RKO (cell line): ENCODE measurements around the gene PTCD1.

Experiments used
- DNase-seq: peaks from one replicate; pipeline ENCODE4 v3.0.0-alpha.2; 2016; ENCODE audit warnings: low spot score

Gene PTCD1, protein sequence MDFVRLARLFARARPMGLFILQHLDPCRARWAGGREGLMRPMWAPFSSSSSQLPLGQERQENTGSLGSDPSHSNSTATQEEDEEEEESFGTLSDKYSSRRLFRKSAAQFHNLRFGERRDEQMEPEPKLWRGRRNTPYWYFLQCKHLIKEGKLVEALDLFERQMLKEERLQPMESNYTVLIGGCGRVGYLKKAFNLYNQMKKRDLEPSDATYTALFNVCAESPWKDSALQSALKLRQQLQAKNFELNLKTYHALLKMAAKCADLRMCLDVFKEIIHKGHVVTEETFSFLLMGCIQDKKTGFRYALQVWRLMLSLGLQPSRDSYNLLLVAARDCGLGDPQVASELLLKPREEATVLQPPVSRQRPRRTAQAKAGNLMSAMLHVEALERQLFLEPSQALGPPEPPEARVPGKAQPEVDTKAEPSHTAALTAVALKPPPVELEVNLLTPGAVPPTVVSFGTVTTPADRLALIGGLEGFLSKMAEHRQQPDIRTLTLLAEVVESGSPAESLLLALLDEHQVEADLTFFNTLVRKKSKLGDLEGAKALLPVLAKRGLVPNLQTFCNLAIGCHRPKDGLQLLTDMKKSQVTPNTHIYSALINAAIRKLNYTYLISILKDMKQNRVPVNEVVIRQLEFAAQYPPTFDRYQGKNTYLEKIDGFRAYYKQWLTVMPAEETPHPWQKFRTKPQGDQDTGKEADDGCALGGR

DNA sequence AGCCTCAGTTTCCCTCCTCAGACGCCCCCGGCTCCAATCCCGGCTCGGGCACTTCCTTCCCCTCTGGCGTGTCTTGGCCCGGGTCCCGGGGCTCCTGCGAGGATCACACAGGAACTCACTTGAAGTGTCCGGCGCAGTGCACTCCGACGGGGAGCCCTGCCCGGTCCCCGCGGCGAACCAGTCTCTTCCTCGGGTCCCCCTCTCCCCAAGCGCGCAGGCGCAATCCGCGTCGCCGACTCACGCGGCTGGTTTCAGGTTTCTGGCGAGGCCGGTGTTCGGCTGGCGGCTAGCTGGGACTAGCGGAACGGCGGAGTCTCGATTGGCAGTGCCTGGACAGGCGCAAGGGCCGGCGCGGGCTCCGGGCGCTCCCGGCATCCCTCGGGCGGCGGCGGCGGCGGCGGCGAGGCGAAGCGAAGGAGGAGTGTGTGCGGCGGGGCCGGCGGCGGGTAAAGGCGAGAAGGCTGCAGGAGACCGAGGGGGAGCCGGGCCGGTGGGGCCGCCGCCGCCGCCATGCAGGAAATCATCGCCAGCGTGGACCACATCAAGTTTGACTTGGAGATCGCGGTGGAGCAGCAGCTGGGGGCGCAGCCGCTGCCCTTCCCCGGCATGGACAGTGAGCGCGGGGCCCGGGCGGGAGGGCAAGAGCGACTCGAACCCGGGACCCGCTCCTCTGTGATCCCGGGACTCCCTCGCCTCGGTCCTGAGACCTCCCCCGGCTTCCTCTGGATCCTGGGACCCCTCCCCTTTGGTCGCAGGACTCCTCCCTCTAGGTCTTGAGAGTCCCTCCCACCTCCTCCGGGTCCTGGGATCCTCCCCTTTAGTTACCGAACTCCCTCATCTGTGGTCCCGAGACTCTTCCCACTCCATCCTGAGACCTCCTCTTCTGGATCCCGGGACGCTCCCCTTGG is at the start of gene PTCD1, which contains the start of gene CPSF4:
Gene PTCD1, minus strand, starts transcription at position 226 of the 908 bp plus-strand sequence. CDS start 3,556 bp downstream, outside the sequence.
Gene CPSF4, plus strand, starts transcription at position 371 of the 908 bp plus-strand sequence. Its CDS starts 140 bp downstream, at position 511.
- peak; percentile 99 for DNase-seq

DNA sequence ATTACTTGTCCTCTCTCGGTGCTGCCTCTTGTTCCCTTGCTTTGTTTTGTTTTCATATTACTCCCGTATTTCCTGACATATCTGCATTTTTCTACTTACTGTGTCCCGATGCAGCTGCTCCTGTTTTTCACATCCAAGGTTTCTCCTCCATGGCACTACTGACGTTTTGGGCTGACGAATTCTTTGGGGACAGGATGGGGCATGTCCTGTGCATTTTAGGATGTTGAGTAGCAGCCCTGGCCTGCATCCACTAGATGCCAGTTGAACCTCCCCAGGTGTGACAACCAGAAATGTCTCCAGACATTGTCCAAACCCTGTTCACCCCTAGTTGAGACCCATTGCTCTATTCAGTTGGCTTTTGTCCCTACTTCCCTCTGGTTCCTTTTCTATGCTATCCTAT is 46.5 kb upstream of the PTCD1 start:
- no peak for DNase-seq

DNA sequence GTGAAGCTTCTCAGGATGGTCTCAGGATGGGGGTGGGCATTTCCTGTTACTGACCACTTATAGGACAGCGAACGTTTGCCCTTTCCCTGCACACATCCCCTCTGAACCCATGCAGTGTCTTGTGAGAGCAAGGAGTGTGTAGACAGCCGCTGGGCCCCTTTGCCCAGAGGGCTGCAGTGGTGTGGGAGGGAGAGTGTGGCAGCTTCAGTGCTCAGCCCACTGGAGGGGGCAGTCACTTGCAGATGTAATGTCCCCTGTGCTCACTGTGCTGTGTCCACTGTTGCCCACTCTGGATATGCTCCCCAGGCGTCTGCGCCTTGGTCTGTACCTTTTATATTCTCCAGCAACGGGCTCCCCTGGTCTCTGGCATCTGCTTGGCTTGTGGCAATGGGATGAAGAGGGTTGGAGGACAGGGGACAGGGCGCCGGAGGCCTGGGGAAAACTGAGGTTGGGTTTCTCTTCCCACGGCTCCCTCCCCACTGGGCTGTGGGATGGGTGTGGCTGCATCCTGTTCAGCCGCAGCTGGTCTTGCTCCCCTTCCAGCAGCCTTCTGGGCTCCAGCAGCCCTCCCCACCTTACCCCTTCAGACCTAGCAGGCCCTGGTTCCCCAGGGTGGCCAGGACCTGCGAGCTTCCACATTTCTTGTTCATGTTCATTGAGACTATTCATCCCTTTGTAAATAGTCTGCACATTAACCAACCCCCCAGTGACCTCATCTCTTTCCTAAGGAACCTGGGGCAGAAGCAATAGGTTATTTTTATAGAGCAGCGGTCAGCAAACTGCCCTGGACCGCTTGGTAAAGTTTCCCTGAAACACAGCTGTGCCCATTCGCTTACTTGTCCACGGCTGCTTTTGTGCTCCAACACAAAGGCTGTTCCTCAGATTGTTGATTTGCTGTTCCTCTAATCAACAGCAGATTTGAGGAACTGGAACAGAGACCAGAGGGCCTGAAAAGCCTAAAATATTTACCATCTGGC is 40.2 kb upstream of the PTCD1 start:
- DNase-seq: no peak

DNA sequence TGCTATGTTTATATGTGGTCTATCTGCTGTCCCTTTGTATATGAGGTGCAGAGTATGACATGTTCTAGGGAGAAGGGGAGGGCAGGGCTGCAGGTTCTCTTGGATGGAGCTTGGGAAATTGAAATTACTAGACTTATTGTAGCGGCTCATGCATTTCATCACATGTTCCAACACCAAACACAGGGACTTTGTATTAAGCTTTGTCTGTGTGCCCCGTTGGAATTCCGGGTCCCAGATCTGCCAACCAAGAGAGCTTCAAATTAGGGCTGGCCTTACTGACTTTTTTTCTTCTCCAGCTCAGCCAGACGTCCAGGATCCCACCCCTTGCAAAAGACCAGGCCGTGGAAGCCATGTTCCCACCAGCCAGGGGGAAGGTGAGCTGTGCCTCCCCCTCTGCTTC is 37.5 kb upstream of the PTCD1 start:
- no peak for DNase-seq

- peak; percentile 94 for DNase-seq
Observed at GRCh38 chr7:99473315-99473596, 34.7 kb upstream of the PTCD1 start.

DNA sequence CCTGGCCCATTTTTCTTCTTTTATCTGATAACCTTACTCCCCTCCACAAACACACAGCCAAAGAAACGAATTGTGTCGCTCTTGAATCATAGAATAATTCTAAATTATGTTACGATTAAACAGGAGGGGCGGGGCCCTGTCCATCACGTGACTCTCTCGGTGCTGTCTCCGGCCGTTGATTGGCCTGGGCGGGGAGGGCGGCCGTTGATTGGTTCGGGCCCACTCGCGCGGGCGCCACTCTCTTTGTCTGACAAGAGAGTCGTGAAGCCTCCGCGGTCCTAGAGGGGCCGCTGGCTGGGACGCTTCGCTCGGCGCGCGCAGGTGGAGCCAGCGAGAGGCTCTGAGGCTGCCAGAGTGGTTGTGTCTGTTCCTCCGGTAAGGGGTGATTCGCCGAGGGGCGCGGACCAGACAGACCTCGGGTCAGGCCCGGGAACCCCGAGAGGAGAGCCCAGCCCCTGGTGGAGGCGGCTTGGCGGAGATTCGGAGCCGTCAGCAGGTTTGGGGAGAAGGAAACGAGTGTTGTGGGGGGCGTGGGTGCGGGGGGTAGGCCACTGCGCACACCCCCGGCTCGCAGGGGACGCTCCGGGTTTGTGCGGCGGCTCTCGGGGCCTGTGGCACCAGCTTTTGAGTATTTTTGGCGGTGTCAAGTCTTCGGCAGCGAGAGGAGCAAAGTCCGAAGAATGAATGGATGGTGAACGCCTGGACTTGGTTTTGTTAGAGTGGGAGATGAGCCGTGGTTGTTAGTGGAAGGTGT is 34.1 kb upstream of the PTCD1 start, which contains the start of gene ZNF789:
Gene ZNF789, plus strand, starts transcription at position 330 of the 754 bp plus-strand sequence. CDS start 3,567 bp downstream, outside the sequence.
- peak; percentile 99 for DNase-seq

GRCh38 chr7:99469381-99470065 is 30.9 kb upstream of the PTCD1 start:
- DNase-seq: no peak

DNA sequence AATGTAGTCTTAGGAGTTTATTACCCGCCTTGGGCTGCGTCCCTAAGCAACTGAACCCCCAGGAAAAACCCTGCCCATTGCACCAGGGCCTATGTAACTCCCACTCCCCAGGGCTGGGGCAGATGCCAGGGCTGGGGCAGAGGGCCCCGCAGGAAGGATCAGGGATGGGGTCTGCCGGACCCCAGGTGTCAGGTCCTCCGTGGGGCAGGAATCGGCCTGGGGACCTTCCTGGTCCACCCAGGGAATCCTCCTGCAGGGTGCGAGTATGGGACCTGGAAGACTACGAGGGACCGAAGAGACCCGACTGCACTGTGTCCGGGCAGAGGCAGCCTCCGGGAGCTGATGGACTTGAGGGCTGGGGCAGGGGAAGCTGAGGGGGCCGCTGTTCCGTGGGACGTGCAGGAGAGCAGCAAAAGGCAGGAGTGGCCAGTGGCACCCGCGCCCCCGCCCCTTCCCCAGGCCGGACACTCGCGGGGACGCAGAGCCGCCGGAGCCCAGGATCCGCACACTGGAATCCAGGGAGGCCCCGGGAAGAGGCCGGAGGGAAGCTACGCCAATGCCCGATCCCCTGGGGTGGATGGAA is 29.8 kb upstream of the PTCD1 start:
- DNase-seq: no peak

- DNase-seq: peak; percentile 56
Observed at GRCh38 chr7:99465421-99465768, 26.8 kb upstream of the PTCD1 start.

DNA sequence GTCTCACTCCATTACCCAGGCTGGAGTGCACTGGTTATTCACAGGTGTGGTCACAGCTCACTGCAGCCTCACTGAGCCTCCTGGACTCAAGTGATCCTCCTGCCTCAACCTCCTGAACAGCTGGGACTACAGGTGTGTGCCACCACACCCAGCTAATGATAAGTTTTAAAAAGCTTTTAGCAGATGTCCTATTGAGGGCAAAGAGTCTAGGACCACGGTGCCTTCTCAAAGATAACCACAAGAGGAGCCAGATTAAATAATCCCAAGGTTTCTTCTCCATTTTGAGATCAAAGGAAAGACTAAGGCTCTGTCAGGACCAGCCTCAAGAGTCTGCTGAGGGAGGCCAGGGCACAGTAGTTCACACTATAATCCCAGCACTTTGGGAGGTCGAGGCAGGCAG is 22.6 kb upstream of the PTCD1 start:
- DNase-seq: peak; percentile 61

DNA sequence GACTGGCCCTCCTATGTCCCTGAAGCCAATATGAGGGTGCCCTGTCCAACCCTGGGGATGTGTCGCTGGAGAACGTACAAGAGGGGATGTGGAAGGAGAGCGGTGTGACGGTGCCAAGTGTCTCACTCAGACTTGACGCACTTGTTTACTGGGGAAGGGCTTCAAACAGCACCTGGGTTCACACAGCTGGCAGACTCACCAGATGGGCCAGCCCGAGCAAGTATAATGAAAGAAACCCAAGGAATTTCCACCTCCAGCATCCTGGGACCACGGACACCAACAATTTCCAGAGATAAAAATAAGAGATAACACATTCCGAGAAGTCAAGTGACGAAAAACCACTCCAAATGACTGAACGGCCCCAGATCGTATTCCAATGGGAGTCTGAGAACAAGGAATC is 22.1 kb upstream of the PTCD1 start:
- no peak for DNase-seq

DNA sequence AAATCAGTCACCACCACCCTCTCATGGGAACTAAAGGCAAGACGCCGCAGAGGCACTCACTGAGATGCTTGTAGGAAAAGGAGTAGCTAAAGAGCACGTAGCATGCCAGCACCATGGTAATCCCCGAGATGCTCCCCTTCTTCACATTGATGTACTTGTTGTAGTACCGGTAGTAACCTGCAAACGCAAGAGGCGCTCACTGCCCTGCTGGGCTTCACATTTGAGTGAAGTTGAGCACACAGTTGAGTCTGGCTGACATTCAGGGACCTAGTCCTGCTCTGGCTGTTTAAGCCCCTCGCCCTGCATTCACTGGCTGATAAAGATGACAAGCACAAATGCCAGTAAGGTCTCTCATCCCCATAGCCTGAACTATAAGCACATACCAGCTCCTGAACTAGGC is 20.5 kb upstream of the PTCD1 start:
- DNase-seq: peak; percentile 71

DNA sequence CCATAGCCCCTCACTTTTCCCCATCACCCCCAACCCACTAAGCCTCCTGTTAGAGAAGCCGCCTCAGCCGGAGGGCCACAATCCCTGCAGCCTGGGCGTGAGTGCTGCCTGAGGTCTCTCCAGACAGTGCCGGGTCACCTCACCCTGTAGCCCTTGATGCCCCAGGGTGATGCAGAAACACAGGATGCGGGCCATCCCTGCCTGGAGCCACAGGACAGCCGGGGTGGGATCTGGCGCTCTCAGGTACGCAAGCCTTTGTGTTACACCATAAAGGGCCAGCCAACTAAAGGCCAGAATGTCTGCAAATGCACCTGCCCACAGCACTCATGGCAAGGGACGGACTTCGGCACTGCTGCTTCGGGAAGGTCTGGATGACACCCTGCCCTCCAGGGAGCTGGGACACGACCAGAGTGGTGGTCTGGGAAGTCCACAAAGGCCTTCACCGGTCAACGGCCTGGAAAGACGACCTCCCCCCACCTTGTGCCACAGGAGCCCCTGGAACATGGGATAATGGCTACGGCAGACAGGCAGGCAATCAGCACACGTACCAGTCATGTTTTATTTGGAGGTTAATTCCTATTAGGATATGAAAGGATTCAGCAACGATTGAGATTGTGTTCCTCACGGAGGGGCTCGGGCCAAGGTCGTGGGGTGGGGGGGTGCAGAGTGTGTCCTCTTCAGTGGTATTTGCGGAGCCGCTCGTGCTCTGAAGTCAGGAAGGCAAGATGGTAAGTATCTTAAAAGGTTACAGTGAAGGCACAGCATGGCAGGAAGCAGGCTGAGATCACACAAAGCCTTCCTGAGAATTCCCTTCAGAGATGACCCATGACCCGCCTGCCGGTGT is 19.3 kb upstream of the PTCD1 start:
- DNase-seq: no peak

- no peak for DNase-seq
Observed at GRCh38 chr7:99457050-99457649, 18.6 kb upstream of the PTCD1 start.

GRCh38 chr7:99456288-99456687 is 17.7 kb upstream of the PTCD1 start:
- DNase-seq: no peak

DNA sequence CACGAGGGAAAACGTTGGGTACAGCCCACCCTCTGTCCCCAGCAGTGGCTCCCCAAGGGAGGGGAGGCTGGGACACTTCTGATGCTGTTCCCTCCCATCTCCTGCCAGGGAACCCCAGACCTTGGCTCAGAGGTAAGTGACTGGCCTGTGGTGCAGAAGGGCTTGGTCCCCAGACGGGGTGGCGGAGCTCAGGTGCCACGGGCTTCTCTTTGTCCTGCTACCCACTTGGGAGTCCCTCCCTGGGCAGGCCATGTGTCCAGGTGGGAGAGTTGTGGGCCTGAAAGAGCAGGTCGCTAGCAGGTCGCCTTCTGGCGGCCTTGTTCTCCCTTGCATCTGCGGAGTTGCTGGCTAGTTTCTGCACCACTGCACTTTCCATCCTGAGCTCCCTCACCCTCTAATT is 17.3 kb upstream of the PTCD1 start:
- no peak for DNase-seq

DNA sequence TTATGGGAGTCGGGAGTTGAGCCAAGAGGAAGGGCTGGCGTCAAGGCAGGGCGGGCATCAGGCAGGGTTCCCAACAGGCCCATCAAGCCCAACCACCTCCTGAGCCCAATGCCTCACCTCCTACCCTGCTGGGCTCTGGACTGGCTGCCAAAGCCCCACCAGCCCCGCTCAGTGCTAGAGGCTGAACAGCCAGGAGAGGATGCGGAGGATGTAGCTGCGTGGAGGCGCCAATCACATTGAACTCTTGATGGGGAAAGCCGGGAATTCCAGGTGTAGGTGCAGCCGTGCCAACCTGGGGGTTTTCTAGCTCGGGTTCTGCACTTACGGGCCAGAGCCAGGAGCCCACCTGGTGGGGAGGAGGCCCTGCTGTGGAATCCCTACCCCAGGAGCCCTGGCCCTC is 14.5 kb upstream of the PTCD1 start:
- DNase-seq: no peak

DNA sequence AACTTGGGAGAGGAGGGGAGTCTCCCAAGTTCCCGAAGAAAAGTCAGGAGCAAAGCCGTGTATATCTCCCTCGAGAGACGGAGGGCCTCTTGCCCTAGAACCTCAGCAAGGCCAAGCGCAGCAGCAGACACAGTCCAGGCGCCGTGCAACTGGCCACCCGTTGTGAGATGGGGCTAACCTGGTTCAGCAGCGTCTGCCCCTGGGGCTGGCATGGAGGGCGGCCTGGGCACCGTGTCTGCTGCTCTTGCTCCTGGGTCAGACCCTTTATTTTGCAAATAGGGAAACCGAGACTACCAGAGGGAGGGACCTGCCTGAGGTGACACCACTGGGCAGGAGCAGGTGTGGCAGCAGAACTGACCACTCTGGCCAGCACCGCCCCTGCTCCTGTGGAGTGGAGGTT is 13.9 kb upstream of the PTCD1 start:
- DNase-seq: no peak
